ENCODE results near the gene TMEM114. TPM values are rescaled to one million over a fixed set of nuclear protein-coding genes. Genes with fewer than 3 reads are reported as not detected.

Gene TMEM114
- polyA plus RNA-seq, 1 donor (not counting 4 experiments of a cell fraction or from before 2014, with no cell fraction given), result not detected

- H3K4me2 ChIP-seq (ENCODE audit: control insufficient read depth, extremely low read depth, insufficient read depth, low read depth, low read length), result no peak overlapping the region
- no peaks in the 10 kb centered on the region for H3K4me1 ChIP-seq (ENCODE audit: control insufficient read depth, extremely low read depth, insufficient read depth, low read length)
- no peak overlapping the region for H3K27ac ChIP-seq (ENCODE audit: control insufficient read depth, insufficient read depth, low read length)
- H3K27me3 ChIP-seq (ENCODE audit: control insufficient read depth, extremely low read depth, insufficient read depth, low read length), result peaks cover 4% of the 10 kb centered on the region
- H2AFZ ChIP-seq (ENCODE audit: control insufficient read depth, low read length), result no peak overlapping the region
- DNase-seq (ENCODE audit: low read depth, low spot score) (no peak), FAIRE-seq (no peak)
- H3K79me2 ChIP-seq (ENCODE audit: control insufficient read depth, insufficient read depth, low read length), result no peaks in the 10 kb centered on the region
- H4K20me1 ChIP-seq (ENCODE audit: control insufficient read depth, extremely low read depth, insufficient read depth, low read length), result no peaks in the 10 kb centered on the region
- no peaks in the 10 kb centered on the region for H3K9me3 ChIP-seq (ENCODE audit: control insufficient read depth, low read depth, low read length)
- no peaks in the 10 kb centered on the region for H3K9me1 ChIP-seq (ENCODE audit: control insufficient read depth, extremely low read depth, insufficient read depth, low read length)
- TF ChIP-seq CTCF (optimal IDR thresholded peaks at IDR 0.05 in 1 of 3, IDR thresholded peaks at IDR 0.05 in 1 of 3, conservative IDR thresholded peaks at IDR 0.05 in 1 of 3; ENCODE audit: extremely low read depth in 1 of 3, insufficient read depth in 2 of 3, low read length in 3 of 3) (no peak), EZH2 (IDR thresholded peaks at IDR 0.05; ENCODE audit: low read length) (no peak)
- no peaks in the 10 kb centered on the region for H3K36me3 ChIP-seq (ENCODE audit: control insufficient read depth in 2 of 2, extremely low read depth in 1 of 2, insufficient read depth in 2 of 2, low read length in 2 of 2)
- dilution Hi-C loops (cut with MboI; ENCODE audit: extremely low pct_ligation_motif_present, low sequenced_read_pairs), result no loop called here
- no peak overlapping the region for H3K9ac ChIP-seq (ENCODE audit: control insufficient read depth, extremely low read depth, insufficient read depth, low read length)
- no peak overlapping the region for H3K4me3 ChIP-seq (ENCODE audit: control insufficient read depth in 2 of 3, extremely low read depth in 1 of 3, insufficient read depth in 2 of 3, low read depth in 1 of 3, low read length in 3 of 3)
These were observed 38.7 kb downstream of the TMEM114 start for GRCh38 chr16:8551388-8552332.

- dilution Hi-C loops (cut with MboI; ENCODE audit: extremely low pct_ligation_motif_present, low sequenced_read_pairs), result no loop called here
- Histone ChIP-seq H3K9ac (ENCODE audit: control insufficient read depth, extremely low read depth, insufficient read depth, low read length) (no peak overlapping the region), H3K27me3 (ENCODE audit: control insufficient read depth, extremely low read depth, insufficient read depth, low read length) (peaks cover 1% of the 10 kb centered on the region), H2AFZ (ENCODE audit: control insufficient read depth, low read length) (no peak overlapping the region), H3K4me2 (ENCODE audit: control insufficient read depth, extremely low read depth, insufficient read depth, low read depth, low read length) (no peak overlapping the region), H4K20me1 (ENCODE audit: control insufficient read depth, extremely low read depth, insufficient read depth, low read length) (no peaks in the 10 kb centered on the region), H3K27ac (ENCODE audit: control insufficient read depth, insufficient read depth, low read length) (no peak overlapping the region), H3K36me3 (ENCODE audit: control insufficient read depth in 2 of 2, extremely low read depth in 1 of 2, insufficient read depth in 2 of 2, low read length in 2 of 2) (no peaks in the 10 kb centered on the region), H3K9me1 (ENCODE audit: control insufficient read depth, extremely low read depth, insufficient read depth, low read length) (no peaks in the 10 kb centered on the region), H3K79me2 (ENCODE audit: control insufficient read depth, insufficient read depth, low read length) (no peaks in the 10 kb centered on the region), H3K9me3 (ENCODE audit: control insufficient read depth, low read depth, low read length) (no peaks in the 10 kb centered on the region), H3K4me3 (ENCODE audit: control insufficient read depth in 2 of 3, extremely low read depth in 1 of 3, insufficient read depth in 2 of 3, low read depth in 1 of 3, low read length in 3 of 3) (no peak overlapping the region), H3K4me1 (ENCODE audit: control insufficient read depth, extremely low read depth, insufficient read depth, low read length) (no peaks in the 10 kb centered on the region)
- TF ChIP-seq EZH2 (IDR thresholded peaks at IDR 0.05; ENCODE audit: low read length) (no peak), CTCF (optimal IDR thresholded peaks at IDR 0.05 in 1 of 3, IDR thresholded peaks at IDR 0.05 in 1 of 3, conservative IDR thresholded peaks at IDR 0.05 in 1 of 3; ENCODE audit: extremely low read depth in 1 of 3, insufficient read depth in 2 of 3, low read length in 3 of 3) (no peak)
- no peak for DNase-seq (ENCODE audit: low read depth, low spot score)
- FAIRE-seq, result no peak
These were observed 39.5 kb downstream of the TMEM114 start for GRCh38 chr16:8550728-8551387.

Measured in keratinocyte (primary cell).